ENCODE results near the gene UGDH.

GRCh38 chr4:39484582-39485272 is 42.5 kb downstream of the UGDH start:
- TF ChIP-seq REST (IDR thresholded peaks at IDR 0.05) (no peak), CTCF (IDR thresholded peaks at IDR 0.05; ENCODE audit: low read depth, low read length, missing input control) (no peak), YY1 (IDR thresholded peaks at IDR 0.05) (no peak), GABPA (IDR thresholded peaks at IDR 0.05 in 1 of 2, conservative IDR thresholded peaks at IDR 0.05 in 1 of 2) (no peak), EGR1 (IDR thresholded peaks at IDR 0.05; ENCODE audit: low read depth in 2 of 2) (no peak), RAD21 (IDR thresholded peaks at IDR 0.05) (no peak), ZBTB33 (IDR thresholded peaks at IDR 0.05) (no peak), TAF1 (conservative IDR thresholded peaks at IDR 0.05) (no peak)

Data from liver (tissue), 3 donors.